Endothelial cell of umbilical vein (primary cell): ENCODE results near the gene EP400. TPM values are rescaled to one million over a fixed set of nuclear protein-coding genes. Genes with fewer than 3 reads are reported as not detected.

Experiments
- BruUV-seq: library from RNA; stranded (reverse); fragments of 400-500 nt; replicated peaks from 2 replicates; lab custom pipeline; 2021; lab: Mats Ljungman, UMichigan
- CTCF ChIA-PET: fragments of 300-600, 350-600 bp; sonication (Branson Sonifier 250); formaldehyde crosslinking; loops from one replicate; lab custom pipeline; 2021; ENCODE audit warnings: antibody characterized with exemption, inconsistent platforms; lab: Charles Lee
- POLR2A ChIA-PET: fragments of 300-600, 350-600 bp; sonication (Branson Sonifier 250); formaldehyde crosslinking; loops from one replicate; lab custom pipeline; 2021; ENCODE audit warnings: antibody characterized with exemption, inconsistent platforms; lab: Charles Lee
- DNase-seq: peaks from one replicate; pipeline ENCODE4 v3.0.0-alpha.2; 2011; ENCODE audit warnings: low read depth, low spot score
- FAIRE-seq: peaks from 2 replicates; lab custom pipeline; 2011; peaks lifted over from hg19 to GRCh38; lab: Jason Lieb, UNC
- H2AFZ ChIP-seq: 2 replicates; pipeline ENCODE4 v1.6.0; 2012; ENCODE audit warnings: low read depth, low read length, control low read depth, inconsistent platforms
- H3K27ac ChIP-seq: 2 replicates; pipeline ENCODE4 v1.5.1; 2011; ENCODE audit warnings: low read depth, mild to moderate bottlenecking, control low read depth, low read length, moderate library complexity; ENCODE audit not compliant: insufficient read depth
- H3K27me3 ChIP-seq, 2 experiments: 2 replicates each; pipeline versions ENCODE4 v1.6.0 to v1.6.1; 2011; ENCODE audit warnings: low read length in 2 of 2, mixed read lengths in 1 of 2; ENCODE audit not compliant: control insufficient read depth in 2 of 2, insufficient read depth in 2 of 2
- H3K36me3 ChIP-seq, 2 experiments: 2 replicates in 1 of 2; 3 replicates in 1 of 2; pipeline ENCODE4 v1.5.1; 2011; ENCODE audit warnings: low read length in 2 of 2, mild to moderate bottlenecking in 1 of 2, moderate library complexity in 1 of 2; ENCODE audit not compliant: control insufficient read depth in 2 of 2, insufficient read depth in 2 of 2; ENCODE audit errors: extremely low read depth in 1 of 2
- H3K4me1 ChIP-seq: 3 replicates; pipeline ENCODE4 v1.5.1; 2011; ENCODE audit warnings: mild to moderate bottlenecking, low read length; ENCODE audit not compliant: control insufficient read depth, insufficient read depth; ENCODE audit errors: extremely low read depth
- H3K4me2 ChIP-seq: 2 replicates; pipeline ENCODE4 v1.6.1; 2011; ENCODE audit warnings: low read length, control low read depth, mixed read lengths; ENCODE audit not compliant: insufficient read depth
- H3K4me3 ChIP-seq, 3 experiments: fragments of 200-600 bp in 1 of 3; sonication (generic), shearing (Covaris generic) in 1 of 3; replicated peaks in 1 of 3; 2 replicates each; pipeline ENCODE4 v1.5.1; 2011 to 2016; ENCODE audit warnings: control low read depth in 3 of 3, low read length in 3 of 3, mild to moderate bottlenecking in 2 of 3, inconsistent platforms in 1 of 3, low read depth in 1 of 3, moderate library complexity in 1 of 3; ENCODE audit not compliant: insufficient read depth in 1 of 3
- H3K79me2 ChIP-seq: 2 replicates; pipeline ENCODE4 v1.6.0; 2012; ENCODE audit warnings: low read length, inconsistent platforms; ENCODE audit not compliant: control insufficient read depth, insufficient read depth
- H3K9ac ChIP-seq: replicated peaks from 2 replicates; pipeline ENCODE3; 2011; ENCODE audit warnings: low read length, control low read depth; ENCODE audit not compliant: insufficient read depth; ENCODE audit errors: extremely low read depth
- H3K9me1 ChIP-seq: replicated peaks from 3 replicates; pipeline ENCODE4 v1.6.0; 2011; ENCODE audit warnings: mild to moderate bottlenecking, low read length; ENCODE audit not compliant: control insufficient read depth, insufficient read depth; ENCODE audit errors: extremely low read depth
- H3K9me3 ChIP-seq: replicated peaks from 2 replicates; pipeline ENCODE4 v1.5.1; 2012; ENCODE audit warnings: low read length, inconsistent platforms; ENCODE audit not compliant: control insufficient read depth, insufficient read depth
- H4K20me1 ChIP-seq: replicated peaks from 2 replicates; pipeline ENCODE3; 2011; ENCODE audit warnings: mild to moderate bottlenecking, low read length; ENCODE audit not compliant: control insufficient read depth, insufficient read depth; ENCODE audit errors: extremely low read depth
- CTCF ChIP-seq, 2 donors: IDR thresholded peaks; 1 replicate in 1 of 2; 2 replicates in 1 of 2; pipeline ENCODE4 v1.5.1; 2011; ENCODE audit warnings: low read length in 2 of 2, mild to moderate bottlenecking in 2 of 2, moderate library complexity in 2 of 2, control low read depth in 1 of 2, inconsistent platforms in 1 of 2, low read depth in 1 of 2; ENCODE audit not compliant: insufficient read depth in 1 of 2; ENCODE audit errors: extremely low read depth in 1 of 2
- EZH2 ChIP-seq: IDR thresholded peaks from 2 replicates; pipeline ENCODE4 v1.6.1; 2012; ENCODE audit warnings: borderline replicate concordance, low read depth, mild to moderate bottlenecking, moderate library complexity, low read length, inconsistent platforms; ENCODE audit not compliant: severe bottlenecking
- FOS ChIP-seq: IDR thresholded peaks from 2 replicates; pipeline ENCODE4 v1.6.1; 2011; ENCODE audit warnings: mild to moderate bottlenecking, low read length, moderate library complexity, borderline replicate concordance; ENCODE audit not compliant: insufficient read depth
- GATA2 ChIP-seq: IDR thresholded peaks from 2 replicates; pipeline ENCODE4 v1.7.0; 2011; ENCODE audit warnings: low read depth, mild to moderate bottlenecking, moderate library complexity, mixed read lengths, low read length; ENCODE audit not compliant: insufficient read length, insufficient read depth
- JUN ChIP-seq: IDR thresholded peaks from 2 replicates; pipeline ENCODE4 v1.6.1; 2011; ENCODE audit warnings: borderline replicate concordance, low read depth; ENCODE audit not compliant: insufficient read length, insufficient read depth
- MAX ChIP-seq: IDR thresholded peaks from 2 replicates; pipeline ENCODE4 v1.6.1; 2011; ENCODE audit not compliant: insufficient read depth, insufficient read length
- MYC ChIP-seq: IDR thresholded peaks from one replicate; pipeline ENCODE4 v1.6.1; 2011; ENCODE audit warnings: mild to moderate bottlenecking, low read depth, low read length
- POLR2A ChIP-seq: IDR thresholded peaks from 2 replicates; pipeline ENCODE4 v1.6.1; 2012; ENCODE audit warnings: low read depth, mild to moderate bottlenecking, control low read depth, low read length
- POLR2AphosphoS5 ChIP-seq: IDR thresholded peaks from 2 replicates; pipeline ENCODE4 v1.6.1; 2012; ENCODE audit warnings: low read depth, mild to moderate bottlenecking, control low read depth, low read length, moderate library complexity; ENCODE audit not compliant: insufficient read depth
- dilution Hi-C: fragments of 300-500 bp; cut with MboI; formaldehyde crosslinking; loops from one replicate; pipeline ENCODE4 v1.15.0; 2019; ENCODE audit warnings: low sequenced_read_pairs; ENCODE audit not compliant: extremely low pct_ligation_motif_present
- intact Hi-C: fragments of 100-400 bp; cut with micrococcal nuclease; formaldehyde crosslinking; loops from one replicate; pipeline ENCODE4 v1.10.0; 2022
- polyA plus RNA-seq, 4 experiments: library from polyadenylated mRNA; depleted of rRNA in 3 of 4; stranded (reverse) in 3 of 4; unstranded in 1 of 4; fragments of >200 nt; gene quantifications; 2 replicates each; pipeline versions ENCODE4 v1.2.1 to v1.2.3, GENCODE V29; 2011 to 2012; ENCODE audit warnings: missing spikeins in 1 of 4
- total RNA-seq: library from RNA; stranded (reverse); gene quantifications from 2 replicates; pipeline ENCODE4 v1.2.3, GENCODE V29; 2021

Gene EP400
- total and polyA plus RNA-seq, 2 donors (not counting 3 experiments of a cell fraction or from before 2014, with no cell fraction given) = 9.0 to 57.7 TPM

- Histone ChIP-seq H3K4me3 (no peak overlapping the region), H3K4me2 (no peak overlapping the region)
- dilution Hi-C loops = no loop called here
Observed at GRCh38 chr12:131946757-131947156, 3.0 kb upstream of the EP400 start.

GRCh38 chr12:131947482-131948027 is 2.2 kb upstream of the EP400 start:
- POLR2A ChIA-PET = no interaction called here
- no peak overlapping the region for H3K27ac ChIP-seq
- peak overlapping the region; percentile 36 for H2AFZ ChIP-seq
- no TSS peak for BruUV-seq
- TF ChIP-seq JUN (no peak), MYC (no peak), GATA2 (no peak), POLR2AphosphoS5 (no peak), CTCF (IDR thresholded peaks at IDR 0.05; ENCODE audit: extremely low read depth in 1 of 2, insufficient read depth in 1 of 2, low read depth in 1 of 2, low read length in 2 of 2) (no peak), FOS (no peak), EZH2 (no peak), MAX (no peak), POLR2A (no peak)
- no peak overlapping the region for H3K4me2 ChIP-seq
- no peaks in the 10 kb centered on the region for H3K27me3 ChIP-seq
- no peaks in the 10 kb centered on the region for H3K9me3 ChIP-seq
- peaks cover 22% of the 10 kb centered on the region for H3K79me2 ChIP-seq
- peaks cover 5% of the 10 kb centered on the region for H3K4me1 ChIP-seq
- CTCF ChIA-PET = no interaction called here
- no peaks in the 10 kb centered on the region for H3K9me1 ChIP-seq
- dilution Hi-C loops (no loop called here), intact Hi-C loops (loop anchor here (2.0 to 5.0 kb wide), 3 partner anchors 117 to 1075 kb away; partner anchors contain the start of genes RAN and SFSWAP)
- no peak overlapping the region for H3K9ac ChIP-seq
- DNase-seq (no peak), FAIRE-seq (no peak)
- H3K36me3 ChIP-seq = peaks cover 0 to 13% of the 10 kb centered on the region in 2 experiments
- H4K20me1 ChIP-seq = no peaks in the 10 kb centered on the region
- no peak overlapping the region for H3K4me3 ChIP-seq

More at GRCh38 chr12:131946757-131947156, 3.0 kb upstream of the EP400 start:
- H4K20me1 ChIP-seq = no peaks in the 10 kb centered on the region
- intact Hi-C loops = loop anchor here (5.0 kb wide), 1 partner anchor 1074 kb away; the partner anchor contains the start of gene RAN
- no peak overlapping the region for H3K9ac ChIP-seq
- H3K36me3 ChIP-seq = peaks cover 0 to 16% of the 10 kb centered on the region in 2 experiments
- no TSS peak for BruUV-seq
- TF ChIP-seq FOS (no peak), POLR2A (peak; percentile 18), POLR2AphosphoS5 (peak; percentile 14)
- no peak overlapping the region for H3K27ac ChIP-seq
- FAIRE-seq = no peak
- POLR2A ChIA-PET = no interaction called here
- CTCF ChIA-PET = no interaction called here
- no peak overlapping the region for H2AFZ ChIP-seq
- H3K9me3 ChIP-seq = no peaks in the 10 kb centered on the region
- no peak for DNase-seq
- H3K9me1 ChIP-seq = no peaks in the 10 kb centered on the region
- H3K4me1 ChIP-seq = peaks cover 5% of the 10 kb centered on the region
- no peaks in the 10 kb centered on the region for H3K27me3 ChIP-seq
- H3K79me2 ChIP-seq = peaks cover 16% of the 10 kb centered on the region
